GM20000 (cell line): ENCODE measurements around the gene DLG2.

Experiments used
- DNase-seq: peaks from one replicate; pipeline ENCODE4 v3.0.0; 2012; ENCODE audit warnings: low spot score
- TF ChIP-seq, protein P1 (sequence below): IDR thresholded peaks from 2 replicates; pipeline ENCODE4 v1.5.1; 2012; ENCODE audit warnings: mild to moderate bottlenecking, control low read depth; ENCODE audit errors: extremely low read depth, missing control alignments

The DLG2 gene

DNA sequence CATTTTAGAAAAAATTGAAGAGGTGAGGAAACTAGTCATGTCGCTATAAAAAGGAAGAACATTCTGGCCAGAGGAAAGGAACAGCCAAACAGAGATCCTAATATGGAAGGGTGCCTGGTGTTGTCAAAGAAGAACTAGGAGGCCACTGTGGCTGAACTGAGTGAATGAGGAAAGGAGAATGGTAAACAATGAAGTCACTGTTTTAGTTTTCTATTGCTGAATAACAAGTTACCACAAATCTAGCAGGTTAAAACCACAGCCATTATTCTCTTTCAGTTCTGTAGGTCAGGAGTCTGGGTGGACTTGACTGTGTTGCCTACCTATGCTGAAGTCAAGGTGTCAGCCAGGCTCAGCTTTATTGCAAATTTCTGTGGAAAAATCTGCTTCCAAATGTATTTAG is 1791.7 kb downstream of the DLG2 start:
- TF ChIP-seq, protein P1, sequence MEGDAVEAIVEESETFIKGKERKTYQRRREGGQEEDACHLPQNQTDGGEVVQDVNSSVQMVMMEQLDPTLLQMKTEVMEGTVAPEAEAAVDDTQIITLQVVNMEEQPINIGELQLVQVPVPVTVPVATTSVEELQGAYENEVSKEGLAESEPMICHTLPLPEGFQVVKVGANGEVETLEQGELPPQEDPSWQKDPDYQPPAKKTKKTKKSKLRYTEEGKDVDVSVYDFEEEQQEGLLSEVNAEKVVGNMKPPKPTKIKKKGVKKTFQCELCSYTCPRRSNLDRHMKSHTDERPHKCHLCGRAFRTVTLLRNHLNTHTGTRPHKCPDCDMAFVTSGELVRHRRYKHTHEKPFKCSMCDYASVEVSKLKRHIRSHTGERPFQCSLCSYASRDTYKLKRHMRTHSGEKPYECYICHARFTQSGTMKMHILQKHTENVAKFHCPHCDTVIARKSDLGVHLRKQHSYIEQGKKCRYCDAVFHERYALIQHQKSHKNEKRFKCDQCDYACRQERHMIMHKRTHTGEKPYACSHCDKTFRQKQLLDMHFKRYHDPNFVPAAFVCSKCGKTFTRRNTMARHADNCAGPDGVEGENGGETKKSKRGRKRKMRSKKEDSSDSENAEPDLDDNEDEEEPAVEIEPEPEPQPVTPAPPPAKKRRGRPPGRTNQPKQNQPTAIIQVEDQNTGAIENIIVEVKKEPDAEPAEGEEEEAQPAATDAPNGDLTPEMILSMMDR, result no peak
- peak; percentile 16 for DNase-seq

DNA sequence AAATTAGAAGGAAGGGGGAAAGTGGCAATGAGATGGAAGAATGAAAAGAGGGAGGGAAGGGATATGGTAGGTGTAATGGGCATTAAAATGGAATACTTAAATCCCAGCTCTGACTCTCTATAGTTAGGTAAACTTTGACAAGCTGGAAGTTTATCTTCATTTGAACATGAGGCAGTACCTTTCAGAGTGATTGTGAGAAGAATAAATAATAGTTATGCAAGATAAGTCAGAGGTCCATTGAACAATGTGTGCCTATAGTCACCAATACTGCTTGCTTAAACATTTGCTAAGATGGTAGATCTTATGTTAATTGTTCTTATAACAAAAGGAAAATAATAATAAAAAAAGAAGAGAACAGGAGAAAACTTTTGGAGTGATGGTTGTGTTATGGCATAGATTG is 1795.2 kb downstream of the DLG2 start:
- DNase-seq, result no peak
- TF ChIP-seq, protein P1, result no peak

DNA sequence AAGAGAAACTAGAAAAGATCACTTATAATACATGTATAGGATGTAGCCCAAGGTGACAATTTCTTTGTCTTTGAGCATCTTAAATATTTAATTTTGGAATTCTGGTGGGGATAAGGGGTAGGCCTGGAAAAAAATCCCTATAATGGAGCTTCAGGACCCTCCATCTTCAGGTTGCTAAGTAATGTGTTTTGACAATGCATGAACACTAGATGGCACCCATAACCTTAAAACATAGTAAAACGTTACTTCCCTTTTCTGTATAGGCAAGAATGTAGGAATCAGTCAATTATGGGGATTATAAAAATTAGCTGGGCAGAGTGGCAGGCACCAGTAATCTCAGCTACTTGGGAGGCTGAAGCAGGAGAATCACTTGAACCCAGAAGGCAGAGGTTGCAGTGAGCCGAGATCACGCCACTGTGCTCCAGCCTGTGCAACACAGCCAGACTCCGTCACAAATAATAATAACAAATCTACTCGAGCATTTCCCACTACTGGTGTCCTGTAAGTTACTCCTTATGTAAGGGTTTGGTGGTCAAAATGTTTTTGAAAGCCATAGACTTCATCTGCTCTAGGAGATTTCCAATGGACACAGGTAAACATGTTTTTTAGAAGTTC is 1799.1 kb downstream of the DLG2 start:
- TF ChIP-seq, protein P1, result peak; percentile 20
- DNase-seq, result peak; percentile 41

DNA sequence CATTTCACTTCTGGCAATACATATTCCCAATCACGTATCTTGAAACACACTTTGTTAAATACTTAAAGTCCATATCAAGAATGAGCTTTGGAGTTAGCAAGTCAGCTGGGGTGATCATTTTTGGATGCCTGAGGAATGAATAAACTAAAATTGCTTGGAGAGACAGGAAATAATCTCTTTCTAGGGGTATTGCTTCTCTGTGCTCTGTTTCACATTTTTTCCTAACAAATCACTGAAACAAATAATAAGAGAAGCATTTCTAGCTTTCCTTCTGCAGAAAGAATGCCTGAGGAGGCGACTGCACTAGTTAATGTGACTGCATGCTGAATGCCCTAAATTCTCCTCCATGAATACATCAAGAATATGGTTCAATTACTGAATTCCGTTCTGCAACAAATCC is 1799.6 kb downstream of the DLG2 start:
- TF ChIP-seq, protein P1, result no peak
- no peak for DNase-seq

DNA sequence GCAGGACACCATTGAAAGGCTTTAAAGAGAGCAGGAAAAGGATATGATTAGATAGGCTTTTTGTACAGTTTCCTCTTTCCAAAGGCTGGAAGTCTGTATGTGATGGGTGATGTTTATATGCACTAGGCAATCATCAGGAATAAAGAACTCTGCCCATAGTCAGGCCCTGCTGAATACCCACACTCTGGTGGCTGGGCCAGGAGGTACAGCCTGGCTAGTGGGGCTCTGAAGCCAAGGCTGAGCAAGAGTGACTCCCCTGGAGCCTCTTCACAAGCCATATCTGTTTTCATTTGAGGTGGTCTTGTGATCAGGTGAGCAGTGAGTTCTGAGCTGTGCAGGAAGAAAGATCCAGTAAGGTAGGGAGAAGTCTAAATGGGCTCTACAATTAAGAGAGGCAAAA is 1801.1 kb downstream of the DLG2 start:
- TF ChIP-seq, protein P1, result no peak
- no peak for DNase-seq

DNA sequence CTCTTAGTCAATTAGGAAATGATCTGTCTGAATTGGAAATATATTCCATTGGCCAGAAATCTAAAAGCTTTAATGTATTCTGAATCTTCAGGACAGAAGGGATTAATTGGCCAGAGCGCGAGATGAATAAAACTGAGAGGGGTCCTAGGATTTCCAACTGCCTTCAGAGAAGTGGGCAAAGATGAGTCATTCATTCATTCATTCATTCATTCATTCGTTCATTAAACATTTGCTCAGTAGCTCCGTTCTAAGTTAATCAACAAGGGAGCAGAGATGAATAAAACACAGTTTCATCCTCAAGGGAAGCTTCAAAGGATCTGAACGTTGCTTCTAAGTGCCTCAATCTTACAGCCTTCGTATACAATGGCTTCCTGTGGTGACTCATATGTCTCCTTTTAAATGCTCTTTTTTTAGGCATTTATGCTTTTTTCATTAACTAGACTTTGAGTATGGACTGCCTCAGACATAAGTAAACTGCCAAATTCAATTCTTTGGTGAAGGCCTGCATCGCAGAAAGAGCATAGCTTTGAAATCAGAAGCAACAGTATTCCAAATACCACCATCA is 1803.6 kb downstream of the DLG2 start:
- TF ChIP-seq, protein P1, result no peak
- no peak for DNase-seq

DNA sequence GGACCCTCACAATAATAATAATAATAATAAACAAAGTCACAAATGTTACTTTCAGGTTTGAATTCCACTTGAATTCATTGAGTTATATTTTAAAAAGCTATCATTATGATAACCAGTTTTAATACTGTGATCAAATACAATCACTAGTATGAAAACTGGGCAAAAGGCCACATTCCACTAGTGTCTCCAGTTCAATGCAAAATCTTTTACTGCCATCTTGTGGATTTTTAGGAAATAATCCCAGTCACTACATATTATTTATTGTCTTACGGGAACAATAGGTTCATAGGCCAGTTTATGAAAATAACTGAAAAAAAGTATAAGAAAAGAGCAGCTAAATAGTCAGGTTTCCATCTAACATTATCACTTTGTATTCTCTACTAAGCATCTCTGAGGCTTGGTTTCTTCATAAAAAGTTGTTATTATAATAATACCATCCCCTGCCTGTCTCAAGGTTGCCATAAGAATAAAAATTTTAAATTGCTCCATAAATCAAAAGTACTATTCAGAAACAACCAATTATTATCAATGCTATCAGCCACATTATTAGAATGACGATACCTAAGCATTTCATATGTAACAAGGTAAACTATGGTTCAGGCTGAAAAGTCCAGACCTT is 1807.1 kb downstream of the DLG2 start:
- TF ChIP-seq, protein P1, result no peak
- DNase-seq, result peak; percentile 20
